Naive thymus-derived CD4-positive, alpha-beta T cell (primary cell): ENCODE data around the gene ZNF790. TPM values are rescaled to one million over a fixed set of nuclear protein-coding genes. Genes with fewer than 3 reads are reported as not detected.

Experiments
- polyA plus RNA-seq, 2 donors: library from polyadenylated mRNA; unstranded; fragments of 300-500 nt; fragmentation: Illumina TruSeq; gene quantifications; one replicate each; pipeline ENCODE4 v1.2.3, GENCODE V29; 2021
- total RNA-seq, 6 experiments: library from RNA in 5 of 6; stranded (reverse) in 5 of 6; gene quantifications; 1 replicate in 5 of 6; 2 replicates in 1 of 6; pipeline ENCODE4 v1.2.3 and lab custom pipeline; 2021 to 2026

Gene ZNF790
- total and polyA plus RNA-seq, 7 experiments from 2014 or later = 2.6 to 14.4 (median 7.3) TPM

Other genes with a start within 250 kb of the ZNF790 start
- gene ZNF382, start 233.1 kb downstream of the ZNF790 start, total RNA-seq = 10 to 100 TPM in 3 of 5 experiments, 1 to 10 TPM in 2; 5.4 to 20.2 (median 12.2) TPM
- gene ZNF382, start 233.1 kb downstream of the ZNF790 start, polyA plus RNA-seq = 10 to 100 TPM in 1 of 2 donors, 1 to 10 TPM in 1; 7.3 to 10.3 TPM
- gene ZNF461, start 171.6 kb downstream of the ZNF790 start, total RNA-seq = 10 to 100 TPM in 3 of 5 experiments, 1 to 10 TPM in 2; 6.1 to 17.6 (median 10.9) TPM
- gene ZNF461, start 171.6 kb downstream of the ZNF790 start, polyA plus RNA-seq = 1 to 10 TPM; 4.0 to 4.6 TPM
- 10 to 100 TPM in 2 of 5 experiments, 1 to 10 TPM in 3; 7.0 to 18.3 (median 9.3) TPM for gene ZNF567, start 150.8 kb downstream of the ZNF790 start, total RNA-seq
- gene ZNF567, start 150.8 kb downstream of the ZNF790 start, polyA plus RNA-seq = 10 to 100 TPM in 1 of 2 donors, 1 to 10 TPM in 1; 9.5 to 10.9 TPM
- 1 to 10 TPM; 1.9 to 4.8 (median 4.3) TPM for gene ZNF850, start 65.6 kb downstream of the ZNF790 start, total RNA-seq
- gene ZNF850, start 65.6 kb downstream of the ZNF790 start, polyA plus RNA-seq = under 1 TPM; 0.46 to 0.99 TPM
- gene ZNF345, start 12.5 kb upstream of the ZNF790 start, total RNA-seq = 10 to 100 TPM in 2 of 5 experiments, 1 to 10 TPM in 3; 6.8 to 18.2 (median 7.8) TPM
- 10 to 100 TPM in 1 of 2 donors, 1 to 10 TPM in 1; 10.0 to 11.8 TPM for gene ZNF345, start 12.5 kb upstream of the ZNF790 start, polyA plus RNA-seq
- 1 to 10 TPM; 2.6 to 9.0 (median 6.3) TPM for gene ZNF829, start 77.9 kb upstream of the ZNF790 start, total RNA-seq
- gene ZNF829, start 77.9 kb upstream of the ZNF790 start, polyA plus RNA-seq = 1 to 10 TPM; 2.6 to 7.2 TPM
- 10 to 100 TPM in 2 of 5 experiments, 1 to 10 TPM in 3; 8.2 to 18.0 (median 9.3) TPM for gene ZNF568, start 77.9 kb upstream of the ZNF790 start, total RNA-seq
- gene ZNF568, start 77.9 kb upstream of the ZNF790 start, polyA plus RNA-seq = 10 to 100 TPM in 1 of 2 donors, 1 to 10 TPM in 1; 9.5 to 15.1 TPM
- gene ZNF420, start 240.0 kb upstream of the ZNF790 start, total RNA-seq = 10 to 100 TPM; 10.8 to 34.9 (median 15.9) TPM
- 10 to 100 TPM; 22.8 to 34.2 TPM for gene ZNF420, start 240.0 kb upstream of the ZNF790 start, polyA plus RNA-seq